ENCODE results near the gene HAGHL. TPM values are rescaled to one million over a fixed set of nuclear protein-coding genes. Genes with fewer than 3 reads are reported as not detected.

HAGHL gene
- polyA plus RNA-seq, 2 of the 4 experiments (the other 2 are of a cell fraction), result 4.4 to 22.0 TPM

DNA sequence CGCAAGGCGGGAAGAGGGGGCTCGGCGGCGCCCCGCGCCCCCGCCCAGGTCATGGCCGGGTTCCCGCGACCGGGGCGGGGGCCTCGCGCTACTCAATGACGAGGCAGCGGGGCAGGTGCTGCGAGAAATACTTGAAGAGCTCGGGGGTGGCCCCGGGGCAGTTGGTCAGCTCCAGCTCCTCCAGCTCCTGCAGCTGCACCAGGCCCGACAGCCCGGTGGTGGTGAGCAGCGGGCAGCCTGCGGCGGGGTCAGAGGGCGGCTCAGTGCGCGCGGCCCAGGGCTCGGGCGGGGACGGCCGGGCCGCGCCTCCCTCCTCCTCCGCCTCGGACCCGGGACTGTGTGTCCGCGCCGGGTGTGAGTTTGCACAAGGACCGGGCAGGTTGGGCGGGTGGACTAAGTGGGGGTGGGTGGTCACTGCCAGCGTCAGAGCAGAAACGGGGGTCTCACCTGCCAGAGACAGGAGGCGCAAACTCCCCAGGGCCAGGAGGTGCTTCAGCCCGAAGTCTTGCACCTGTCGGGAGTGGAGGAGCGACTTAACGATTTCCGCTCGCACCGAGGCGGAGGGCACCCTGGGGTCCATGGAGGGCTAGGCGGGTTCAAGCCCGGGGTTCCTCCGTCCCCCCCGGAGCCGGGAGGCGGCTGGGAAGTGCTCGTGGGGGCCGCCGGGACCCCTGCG, 32.6 kb upstream of the HAGHL start:
- Histone ChIP-seq H3K27ac (peak overlapping the region in 1 of 2 experiments; percentile 76; a peak in 3 of 6 replicates), H3K9me3 (no peaks in the 10 kb centered on the region)

GRCh38 chr16:694863-695354, 32.0 kb upstream of the HAGHL start:
- WGBS (ENCODE audit: missing lambda C conversion rate), result 11% methylated on average over 9 of the region's 37 CpGs
- no peaks in the 10 kb centered on the region for H3K9me3 ChIP-seq
- DNase-seq (ENCODE audit: low read depth in 1 of 2, low spot score in 1 of 2) (no peak), ATAC-seq (no peak), FAIRE-seq (no peak)
- TF ChIP-seq, protein P1, sequence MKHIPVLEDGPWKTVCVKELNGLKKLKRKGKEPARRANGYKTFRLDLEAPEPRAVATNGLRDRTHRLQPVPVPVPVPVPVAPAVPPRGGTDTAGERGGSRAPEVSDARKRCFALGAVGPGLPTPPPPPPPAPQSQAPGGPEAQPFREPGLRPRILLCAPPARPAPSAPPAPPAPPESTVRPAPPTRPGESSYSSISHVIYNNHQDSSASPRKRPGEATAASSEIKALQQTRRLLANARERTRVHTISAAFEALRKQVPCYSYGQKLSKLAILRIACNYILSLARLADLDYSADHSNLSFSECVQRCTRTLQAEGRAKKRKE (CRISPR knock-in tag; IDR thresholded peaks at IDR 0.05; ENCODE audit: low read depth), result no peak
- TF ChIP-seq ZFP36 (IDR thresholded peaks at IDR 0.05; ENCODE audit: borderline replicate concordance, partially characterized antibody) (no peak), CTCF (IDR thresholded peaks at IDR 0.05) (no peak), ELK1 (IDR thresholded peaks at IDR 0.05; ENCODE audit: low read depth, low read length) (no peak), ZC3H11A (IDR thresholded peaks at IDR 0.05) (no peak), FOSL2 (IDR thresholded peaks at IDR 0.05) (no peak), FOSL2 (CRISPR knock-in tag; IDR thresholded peaks at IDR 0.05) (no peak), TFCP2L1 (CRISPR knock-in tag; IDR thresholded peaks at IDR 0.05) (no peak), EHF (CRISPR knock-in tag; IDR thresholded peaks at IDR 0.05) (no peak), MAFK (IDR thresholded peaks at IDR 0.05; ENCODE audit: partially characterized antibody) (no peak), RFX5 (IDR thresholded peaks at IDR 0.05) (no peak), MYC (IDR thresholded peaks at IDR 0.05; ENCODE audit: borderline replicate concordance, low read length) (no peak), BHLHE40 (IDR thresholded peaks at IDR 0.05; ENCODE audit: low read depth, low read length) (no peak), RAD21 (conservative IDR thresholded peaks at IDR 0.05 in 1 of 2, IDR thresholded peaks at IDR 0.05 in 1 of 2) (no peak), CBX8 (IDR thresholded peaks at IDR 0.05) (no peak), ESRRA (IDR thresholded peaks at IDR 0.05; ENCODE audit: borderline replicate concordance, low read length) (no peak), NFE2L2 (conservative IDR thresholded peaks at IDR 0.05; ENCODE audit: low read length) (no peak), NPAS2 (CRISPR knock-in tag; IDR thresholded peaks at IDR 0.05; ENCODE audit: borderline replicate concordance) (no peak), KDM5A (IDR thresholded peaks at IDR 0.05) (no peak)
- TF ChIP-seq, protein P2, sequence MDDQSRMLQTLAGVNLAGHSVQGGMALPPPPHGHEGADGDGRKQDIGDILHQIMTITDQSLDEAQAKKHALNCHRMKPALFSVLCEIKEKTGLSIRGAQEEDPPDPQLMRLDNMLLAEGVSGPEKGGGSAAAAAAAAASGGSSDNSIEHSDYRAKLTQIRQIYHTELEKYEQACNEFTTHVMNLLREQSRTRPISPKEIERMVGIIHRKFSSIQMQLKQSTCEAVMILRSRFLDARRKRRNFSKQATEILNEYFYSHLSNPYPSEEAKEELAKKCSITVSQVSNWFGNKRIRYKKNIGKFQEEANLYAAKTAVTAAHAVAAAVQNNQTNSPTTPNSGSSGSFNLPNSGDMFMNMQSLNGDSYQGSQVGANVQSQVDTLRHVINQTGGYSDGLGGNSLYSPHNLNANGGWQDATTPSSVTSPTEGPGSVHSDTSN (IDR thresholded peaks at IDR 0.05), result no peak
- TF ChIP-seq, protein P3, sequence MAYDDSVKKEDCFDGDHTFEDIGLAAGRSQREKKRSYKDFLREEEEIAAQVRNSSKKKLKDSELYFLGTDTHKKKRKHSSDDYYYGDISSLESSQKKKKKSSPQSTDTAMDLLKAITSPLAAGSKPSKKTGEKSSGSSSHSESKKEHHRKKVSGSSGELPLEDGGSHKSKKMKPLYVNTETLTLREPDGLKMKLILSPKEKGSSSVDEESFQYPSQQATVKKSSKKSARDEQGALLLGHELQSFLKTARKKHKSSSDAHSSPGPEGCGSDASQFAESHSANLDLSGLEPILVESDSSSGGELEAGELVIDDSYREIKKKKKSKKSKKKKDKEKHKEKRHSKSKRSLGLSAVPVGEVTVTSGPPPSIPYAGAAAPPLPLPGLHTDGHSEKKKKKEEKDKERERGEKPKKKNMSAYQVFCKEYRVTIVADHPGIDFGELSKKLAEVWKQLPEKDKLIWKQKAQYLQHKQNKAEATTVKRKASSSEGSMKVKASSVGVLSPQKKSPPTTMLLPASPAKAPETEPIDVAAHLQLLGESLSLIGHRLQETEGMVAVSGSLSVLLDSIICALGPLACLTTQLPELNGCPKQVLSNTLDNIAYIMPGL (CRISPR knock-in tag; IDR thresholded peaks at IDR 0.05; ENCODE audit: borderline replicate concordance), result no peak
- ChIA-PET POLR2A (interaction anchor here (1.1 to 1.6 kb wide), 4 partner anchors 9 to 26 kb away, joined by 3 to 7 read pairs (median 6); partner anchors contain the start of gene ANTKMT), CTCF (interaction anchor here (1.0 to 2.5 kb wide), 8 partner anchors 9 to 90 kb away, joined by 3 to 25 read pairs (median 5); no protein-coding TSS in a partner anchor)
- H3K4me3 ChIP-seq, result peak overlapping the region; percentile 37
- H3K4me1 ChIP-seq, result peaks cover 18% of the 10 kb centered on the region; the same call in 2 of the 3 replicates
- H3K4me2 ChIP-seq, result peak overlapping the region; percentile 91
- peak overlapping the region in 1 of 2 experiments; percentile 76; a peak in 4 of 6 replicates for H3K27ac ChIP-seq

More for the DNA sequence above, 32.6 kb upstream of the HAGHL start:
- ATAC-seq (no peak), DNase-seq (ENCODE audit: low read depth in 1 of 2, low spot score in 1 of 2) (no peak), FAIRE-seq (no peak)
- TF ChIP-seq ZSCAN20 (CRISPR knock-in tag; IDR thresholded peaks at IDR 0.05) (no peak), NPAS2 (CRISPR knock-in tag; IDR thresholded peaks at IDR 0.05; ENCODE audit: borderline replicate concordance) (no peak), MYC (IDR thresholded peaks at IDR 0.05; ENCODE audit: borderline replicate concordance, low read length) (no peak), ZFP36 (IDR thresholded peaks at IDR 0.05; ENCODE audit: borderline replicate concordance, partially characterized antibody) (no peak), POLR2A (IDR thresholded peaks at IDR 0.05; ENCODE audit: low read length) (no peak), NR3C1 (IDR thresholded peaks at IDR 0.05) (no peak), RCOR1 (IDR thresholded peaks at IDR 0.05; ENCODE audit: low read depth, low read length) (no peak)
- Histone ChIP-seq H3K4me1 (peaks cover 22% of the 10 kb centered on the region; the same call in 2 of the 3 replicates), H3K4me2 (peak overlapping the region; percentile 91), H3K4me3 (peak overlapping the region; percentile 37)
- ChIA-PET POLR2A (no interaction called here), CTCF (interaction anchor here (1.0 to 2.1 kb wide), 4 partner anchors 13 to 91 kb away, joined by 4 to 5 read pairs (median 4); no protein-coding TSS in a partner anchor)
- 22% methylated on average over 20 of the region's 64 CpGs for WGBS (ENCODE audit: missing lambda C conversion rate)
